Myocyte (in vitro differentiated cells): ENCODE measurements around the gene WASF2. TPM values are rescaled to one million over a fixed set of nuclear protein-coding genes. Genes with fewer than 3 reads are reported as not detected.
A peak's percentile ranks its signal among the peaks of the same experiment; 100 is the strongest.
"Not testable (repeated sequence)": the region's sequence is repeated elsewhere in the genome, so short reads cannot be mapped to it uniquely, and the experiment has no call there.

Experiments
- DNase-seq: peaks from one replicate; pipeline ENCODE4 v3.0.0-alpha.2; 2012; ENCODE audit warnings: low read depth
- total RNA-seq: library from RNA; depleted of rRNA; stranded (reverse); fragments of >200 nt; gene quantifications from 2 replicates; pipeline ENCODE4 v1.2.3, GENCODE V29; 2014

Gene WASF2
- total RNA-seq, 1 donor from 2014 or later, result 17.3 TPM

GRCh38 chr1:27423709-27424108, 66.3 kb downstream of the WASF2 start:
- no peak for DNase-seq

- peak; percentile 96 for DNase-seq
These were observed 71.4 kb downstream of the WASF2 start for GRCh38 chr1:27418326-27419185.

- no peak for DNase-seq
These were observed 72.3 kb downstream of the WASF2 start for GRCh38 chr1:27417713-27418112.

GRCh38 chr1:27416387-27417111, 73.4 kb downstream of the WASF2 start:
- DNase-seq, result peak; percentile 94

GRCh38 chr1:27414091-27414490, 75.9 kb downstream of the WASF2 start:
- DNase-seq, result no peak

GRCh38 chr1:27413004-27413403, 77.0 kb downstream of the WASF2 start:
- DNase-seq, result no peak

- DNase-seq, result no peak
These were observed 77.5 kb downstream of the WASF2 start for GRCh38 chr1:27412502-27412901.

GRCh38 chr1:27410709-27411108, 79.3 kb downstream of the WASF2 start:
- no peak for DNase-seq

- DNase-seq, result no peak
These were observed 80.3 kb downstream of the WASF2 start for GRCh38 chr1:27409669-27410068.

GRCh38 chr1:27408151-27408550, 81.8 kb downstream of the WASF2 start:
- DNase-seq, result peak; percentile 68

GRCh38 chr1:27406791-27407190, 83.2 kb downstream of the WASF2 start:
- DNase-seq, result not testable (repeated sequence)

- DNase-seq, result peak; percentile 28
These were observed 83.6 kb downstream of the WASF2 start for GRCh38 chr1:27406362-27406680.

- peak; percentile 56 for DNase-seq
These were observed 84.2 kb downstream of the WASF2 start for GRCh38 chr1:27405598-27406361.

GRCh38 chr1:27405074-27405473, 84.9 kb downstream of the WASF2 start:
- DNase-seq, result peak; percentile 98

GRCh38 chr1:27403931-27404330, 86.0 kb downstream of the WASF2 start:
- peak; percentile 47 for DNase-seq

GRCh38 chr1:27403065-27403726, 86.8 kb downstream of the WASF2 start:
- peak; percentile 95 for DNase-seq

GRCh38 chr1:27402349-27402754, 87.6 kb downstream of the WASF2 start:
- peak; percentile 87 for DNase-seq

- no peak for DNase-seq
These were observed 89.0 kb downstream of the WASF2 start for GRCh38 chr1:27400963-27401341.

GRCh38 chr1:27400082-27400962, 89.6 kb downstream of the WASF2 start:
- DNase-seq, result no peak
